Epithelial cell of proximal tubule (primary cell): ENCODE data around the gene TATDN2. TPM values are rescaled to one million over a fixed set of nuclear protein-coding genes. Genes with fewer than 3 reads are reported as not detected.
A peak's percentile ranks its signal among the peaks of the same experiment; 100 is the strongest.

Experiments
- DNase-seq: peaks from one replicate; pipeline ENCODE4 v3.0.0-alpha.2; 2011; ENCODE audit warnings: low read depth
- H3K4me3 ChIP-seq: 2 replicates; pipeline ENCODE4 v1.5.1; 2011; ENCODE audit warnings: low read depth, mild to moderate bottlenecking, low read length
- CTCF ChIP-seq: conservative IDR thresholded peaks from 2 replicates; pipeline ENCODE4 v1.5.1; 2012; ENCODE audit warnings: low read depth, mild to moderate bottlenecking, low read length
- total RNA-seq: library from RNA; depleted of rRNA; stranded (reverse); fragments of >200 nt; gene quantifications from 2 replicates; pipeline ENCODE4 v1.2.3, GENCODE V29; 2015

TATDN2 gene
- total RNA-seq, 1 donor from 2014 or later, result 14.6 TPM

GRCh38 chr3:10247679-10248183 is 528 bp upstream of the TATDN2 start:
- H3K4me3 ChIP-seq, result peak overlapping the region; percentile 86
- TF ChIP-seq CTCF, result no peak
- DNase-seq, result no peak

- no peak for DNase-seq
- peak overlapping the region; percentile 86 for H3K4me3 ChIP-seq
Observed at GRCh38 chr3:10248984-10249748, 907 bp downstream of the TATDN2 start.

GRCh38 chr3:10249833-10250232 is 1.6 kb downstream of the TATDN2 start:
- H3K4me3 ChIP-seq, result peak overlapping the region; percentile 86
- TF ChIP-seq CTCF, result no peak
- no peak for DNase-seq

More at GRCh38 chr3:10248984-10249748, 907 bp downstream of the TATDN2 start:
- no peak for TF ChIP-seq CTCF

GRCh38 chr3:10251006-10251405 is 2.7 kb downstream of the TATDN2 start:
- no peak for TF ChIP-seq CTCF
- peak overlapping the region; percentile 86 for H3K4me3 ChIP-seq
- no peak for DNase-seq

- H3K4me3 ChIP-seq, result no peak overlapping the region
- no peak for TF ChIP-seq CTCF
- no peak for DNase-seq
Observed at GRCh38 chr3:10253731-10254130, 5.5 kb downstream of the TATDN2 start.

- DNase-seq, result no peak
- no peak overlapping the region for H3K4me3 ChIP-seq
- TF ChIP-seq CTCF, result no peak
Observed at GRCh38 chr3:10255835-10256234, 7.6 kb downstream of the TATDN2 start.

- no peak for TF ChIP-seq CTCF
- H3K4me3 ChIP-seq, result no peak overlapping the region
- DNase-seq, result no peak
Observed at GRCh38 chr3:10259036-10259435, 10.8 kb downstream of the TATDN2 start.
